ENCODE results near the gene COLEC12. TPM values are rescaled to one million over a fixed set of nuclear protein-coding genes. Genes with fewer than 3 reads are reported as not detected.
"Not testable (repeated sequence)": the region's sequence is repeated elsewhere in the genome, so short reads cannot be mapped to it uniquely, and the experiment has no call there.

Gene COLEC12
- total RNA-seq, 1 donor from 2014 or later: not detected

DNA sequence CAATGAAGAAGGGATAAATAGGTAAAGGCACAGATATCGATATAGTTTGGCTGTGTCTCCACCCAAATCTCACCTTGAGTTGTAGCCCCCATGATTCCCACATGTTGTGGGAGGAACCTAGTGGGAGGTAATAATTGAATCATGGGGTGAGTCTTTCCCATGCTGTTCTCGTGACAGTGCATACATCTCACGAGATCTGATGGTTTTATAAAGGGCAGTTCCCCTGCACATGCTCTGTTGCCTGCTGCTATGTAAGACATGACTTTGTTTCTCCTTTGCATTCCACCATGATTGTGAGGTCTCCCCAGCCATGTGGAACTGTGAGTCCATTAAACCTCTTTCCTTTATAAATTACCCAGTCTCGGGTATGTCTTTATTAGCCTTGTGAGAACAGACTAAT lies 192.4 kb downstream of the COLEC12 start:
- H3K4me1 Mint-ChIP-seq (ENCODE audit: low read depth); H3K36me3 Mint-ChIP-seq (ENCODE audit: low read depth); DNase-seq (ENCODE audit: low spot score); H3K4me3 Mint-ChIP-seq; intact Hi-C loops (cut with micrococcal nuclease); H3K27ac Mint-ChIP-seq; H3K27me3 Mint-ChIP-seq (ENCODE audit: insufficient read depth); H3K9me3 Mint-ChIP-seq: not testable (repeated sequence)

GRCh38 chr18:306608-307255 lies 193.8 kb downstream of the COLEC12 start:
- H3K27me3 Mint-ChIP-seq (ENCODE audit: insufficient read depth): peaks cover 7% of the 10 kb centered on the region
- H3K9me3 Mint-ChIP-seq: no peaks in the 10 kb centered on the region
- no peak overlapping the region for H3K27ac Mint-ChIP-seq
- no peak overlapping the region for H3K4me3 Mint-ChIP-seq
- H3K4me1 Mint-ChIP-seq (ENCODE audit: low read depth): no peaks in the 10 kb centered on the region
- intact Hi-C loops (cut with micrococcal nuclease): no loop called here
- no peaks in the 10 kb centered on the region for H3K36me3 Mint-ChIP-seq (ENCODE audit: low read depth)
- no peak for DNase-seq (ENCODE audit: low spot score)

DNA sequence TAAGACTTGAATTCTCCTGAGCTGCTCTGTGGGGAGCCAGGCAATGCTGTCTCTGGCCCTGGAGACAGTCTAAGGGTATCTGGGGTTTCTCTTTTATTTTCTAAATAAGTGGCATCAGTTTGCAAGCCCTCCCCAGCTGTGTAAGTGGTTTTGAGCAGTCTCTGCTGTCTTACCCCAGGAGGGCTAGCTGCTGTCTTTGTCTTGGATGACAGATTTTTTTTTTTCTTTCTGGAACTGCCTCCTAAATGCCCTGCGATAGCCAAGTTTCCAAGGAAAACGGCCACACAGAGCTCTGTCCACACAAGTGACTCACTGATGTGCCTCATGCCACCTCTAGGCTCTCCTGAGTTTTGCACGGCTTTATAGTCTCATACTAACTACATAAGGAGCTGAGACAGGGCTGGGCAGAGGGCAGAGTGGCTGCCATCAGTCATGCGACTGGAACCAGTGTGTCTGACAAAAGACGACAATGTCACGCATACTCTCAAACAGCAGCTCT lies 195.4 kb downstream of the COLEC12 start:
- DNase-seq (ENCODE audit: low spot score): no peak
- intact Hi-C loops (cut with micrococcal nuclease): no loop called here
- Mint-ChIP-seq H3K4me3 (no peak overlapping the region), H3K9me3 (no peaks in the 10 kb centered on the region), H3K27ac (no peak overlapping the region), H3K36me3 (ENCODE audit: low read depth) (no peaks in the 10 kb centered on the region), H3K4me1 (ENCODE audit: low read depth) (no peaks in the 10 kb centered on the region), H3K27me3 (ENCODE audit: insufficient read depth) (peaks cover 5% of the 10 kb centered on the region)

- H3K9me3 Mint-ChIP-seq: no peaks in the 10 kb centered on the region
- no peak for DNase-seq (ENCODE audit: low spot score)
- H3K36me3 Mint-ChIP-seq (ENCODE audit: low read depth): no peaks in the 10 kb centered on the region
- no peaks in the 10 kb centered on the region for H3K4me1 Mint-ChIP-seq (ENCODE audit: low read depth)
- peaks cover 5% of the 10 kb centered on the region for H3K27me3 Mint-ChIP-seq (ENCODE audit: insufficient read depth)
- intact Hi-C loops (cut with micrococcal nuclease): no loop called here
- H3K27ac Mint-ChIP-seq: no peak overlapping the region
- H3K4me3 Mint-ChIP-seq: no peak overlapping the region
Measured at GRCh38 chr18:303607-304006, 196.9 kb downstream of the COLEC12 start.

DNA sequence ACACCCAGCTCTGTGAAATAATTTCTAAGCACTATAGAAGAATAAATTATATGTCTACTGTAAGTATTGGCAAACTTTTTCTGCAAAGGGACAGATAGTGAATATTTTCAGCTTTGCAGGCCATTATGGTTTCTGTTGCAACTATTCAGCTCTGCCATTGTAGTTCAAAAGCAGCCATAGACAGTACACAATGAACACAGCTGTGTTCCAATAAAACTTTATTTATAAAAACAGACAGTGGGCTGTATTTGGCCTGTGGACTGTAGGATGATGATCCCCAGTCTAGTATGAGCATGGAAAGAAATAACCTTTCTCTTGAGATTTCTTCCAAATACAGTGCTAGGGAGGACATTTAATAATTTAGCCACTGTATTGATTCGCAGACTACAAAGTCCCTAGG lies 197.5 kb downstream of the COLEC12 start:
- Mint-ChIP-seq H3K9me3 (no peaks in the 10 kb centered on the region), H3K4me1 (ENCODE audit: low read depth) (no peaks in the 10 kb centered on the region), H3K27me3 (ENCODE audit: insufficient read depth) (peaks cover 5% of the 10 kb centered on the region), H3K4me3 (no peak overlapping the region), H3K27ac (no peak overlapping the region), H3K36me3 (ENCODE audit: low read depth) (no peaks in the 10 kb centered on the region)
- DNase-seq (ENCODE audit: low spot score): no peak
- intact Hi-C loops (cut with micrococcal nuclease): no loop called here

- no peak for DNase-seq (ENCODE audit: low spot score)
- peaks cover 7% of the 10 kb centered on the region for H3K27me3 Mint-ChIP-seq (ENCODE audit: insufficient read depth)
- H3K27ac Mint-ChIP-seq: no peak overlapping the region
- no peak overlapping the region for H3K4me3 Mint-ChIP-seq
- H3K9me3 Mint-ChIP-seq: no peaks in the 10 kb centered on the region
- no peaks in the 10 kb centered on the region for H3K4me1 Mint-ChIP-seq (ENCODE audit: low read depth)
- intact Hi-C loops (cut with micrococcal nuclease): no loop called here
- no peaks in the 10 kb centered on the region for H3K36me3 Mint-ChIP-seq (ENCODE audit: low read depth)
Measured at GRCh38 chr18:302097-302496, 198.4 kb downstream of the COLEC12 start.

GRCh38 chr18:297936-298335 lies 202.6 kb downstream of the COLEC12 start:
- no peak overlapping the region for H3K27ac Mint-ChIP-seq
- no peaks in the 10 kb centered on the region for H3K9me3 Mint-ChIP-seq
- peaks cover 8% of the 10 kb centered on the region for H3K27me3 Mint-ChIP-seq (ENCODE audit: insufficient read depth)
- intact Hi-C loops (cut with micrococcal nuclease): no loop called here
- no peaks in the 10 kb centered on the region for H3K4me1 Mint-ChIP-seq (ENCODE audit: low read depth)
- no peaks in the 10 kb centered on the region for H3K36me3 Mint-ChIP-seq (ENCODE audit: low read depth)
- no peak overlapping the region for H3K4me3 Mint-ChIP-seq
- DNase-seq (ENCODE audit: low spot score): no peak

DNA sequence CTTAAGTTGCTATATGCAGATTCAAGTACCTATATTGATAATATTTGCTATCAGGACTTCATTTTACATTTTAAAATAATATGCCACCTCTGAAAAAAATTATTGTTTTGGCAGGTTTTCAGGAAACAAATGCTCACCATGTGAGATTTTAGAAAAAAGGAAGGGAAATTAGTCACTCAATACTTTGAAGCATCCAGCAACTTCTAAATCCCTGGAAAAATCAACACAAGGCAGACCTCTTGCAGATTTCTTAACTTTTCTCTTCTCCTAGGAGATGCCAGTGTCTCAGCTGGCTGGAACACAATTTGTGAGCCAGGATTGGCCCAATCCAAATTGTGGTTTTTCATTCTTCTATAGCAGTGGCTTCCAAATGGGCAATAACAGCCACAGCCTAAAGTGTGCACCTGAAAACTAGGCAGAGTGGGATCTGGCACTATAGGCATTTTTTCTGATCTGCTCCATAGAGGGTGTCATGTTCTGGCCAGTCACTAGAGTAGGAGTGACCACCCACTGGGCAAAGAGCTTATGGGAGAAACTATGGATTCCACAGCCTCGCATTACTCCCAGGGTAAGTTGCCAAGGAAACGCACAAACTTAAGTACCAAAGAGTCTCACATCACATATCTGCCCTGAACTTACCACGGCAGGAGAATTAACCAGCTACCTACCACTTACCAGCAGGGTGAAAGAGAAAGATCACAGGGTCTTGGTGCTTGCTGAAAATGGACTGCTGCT lies 204.6 kb downstream of the COLEC12 start:
- H3K4me3 Mint-ChIP-seq: no peak overlapping the region
- H3K9me3 Mint-ChIP-seq: no peaks in the 10 kb centered on the region
- H3K27ac Mint-ChIP-seq: no peak overlapping the region
- H3K36me3 Mint-ChIP-seq (ENCODE audit: low read depth): no peaks in the 10 kb centered on the region
- intact Hi-C loops (cut with micrococcal nuclease): no loop called here
- H3K27me3 Mint-ChIP-seq (ENCODE audit: insufficient read depth): peaks cover 8% of the 10 kb centered on the region
- no peak for DNase-seq (ENCODE audit: low spot score)
- H3K4me1 Mint-ChIP-seq (ENCODE audit: low read depth): no peaks in the 10 kb centered on the region

DNA sequence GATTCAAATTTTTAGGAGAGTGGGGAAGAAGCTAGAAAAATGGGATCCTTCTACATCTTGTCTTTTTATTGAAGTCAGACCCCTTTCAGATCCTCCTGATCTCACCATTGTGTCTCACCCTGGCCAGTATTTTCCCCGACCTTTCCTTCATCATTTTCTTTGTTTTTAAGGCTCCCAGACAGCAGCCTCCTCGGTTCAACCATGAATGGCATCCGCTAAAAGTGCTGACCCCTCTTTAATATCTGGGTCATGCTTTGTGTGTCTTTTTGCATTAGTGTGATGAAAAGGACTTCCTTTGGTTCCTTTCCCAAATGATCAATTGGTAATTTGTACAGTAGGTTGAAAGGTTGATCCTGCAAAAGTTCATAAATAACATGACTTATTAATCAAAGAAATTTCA lies 205.9 kb downstream of the COLEC12 start:
- H3K36me3 Mint-ChIP-seq (ENCODE audit: low read depth): no peaks in the 10 kb centered on the region
- no peaks in the 10 kb centered on the region for H3K9me3 Mint-ChIP-seq
- peaks cover 8% of the 10 kb centered on the region for H3K27me3 Mint-ChIP-seq (ENCODE audit: insufficient read depth)
- no peak overlapping the region for H3K4me3 Mint-ChIP-seq
- intact Hi-C loops (cut with micrococcal nuclease): no loop called here
- no peaks in the 10 kb centered on the region for H3K4me1 Mint-ChIP-seq (ENCODE audit: low read depth)
- H3K27ac Mint-ChIP-seq: no peak overlapping the region
- DNase-seq (ENCODE audit: low spot score): no peak

GRCh38 chr18:293536-293935 lies 207.0 kb downstream of the COLEC12 start:
- DNase-seq (ENCODE audit: low spot score): no peak
- Mint-ChIP-seq H3K27me3 (ENCODE audit: insufficient read depth) (peaks cover 9% of the 10 kb centered on the region), H3K4me3 (no peak overlapping the region), H3K4me1 (ENCODE audit: low read depth) (no peaks in the 10 kb centered on the region), H3K9me3 (no peaks in the 10 kb centered on the region), H3K27ac (no peak overlapping the region), H3K36me3 (ENCODE audit: low read depth) (no peaks in the 10 kb centered on the region)
- intact Hi-C loops (cut with micrococcal nuclease): no loop called here

DNA sequence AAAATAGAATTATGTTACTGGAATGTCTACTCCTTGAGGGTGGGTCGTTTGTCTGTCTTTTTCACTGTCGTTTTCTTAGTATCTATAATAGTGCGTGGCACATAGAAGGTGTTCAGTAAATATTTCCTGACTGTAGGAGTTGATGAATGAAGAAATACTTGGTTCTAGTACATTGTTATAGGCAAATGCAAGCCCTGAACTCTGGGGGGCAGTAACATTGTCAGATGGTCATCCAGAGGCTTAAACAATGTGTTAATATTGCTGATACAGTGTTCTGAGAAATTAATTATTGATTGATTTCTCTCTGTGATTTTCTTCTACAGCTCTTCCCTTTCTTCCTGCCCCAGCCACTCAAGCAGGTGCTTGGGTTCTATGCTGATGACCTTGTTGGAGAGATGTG lies 208.2 kb downstream of the COLEC12 start:
- H3K27me3 Mint-ChIP-seq (ENCODE audit: insufficient read depth): peaks cover 9% of the 10 kb centered on the region
- H3K36me3 Mint-ChIP-seq (ENCODE audit: low read depth): no peaks in the 10 kb centered on the region
- H3K27ac Mint-ChIP-seq: no peak overlapping the region
- no peak overlapping the region for H3K4me3 Mint-ChIP-seq
- H3K9me3 Mint-ChIP-seq: no peaks in the 10 kb centered on the region
- DNase-seq (ENCODE audit: low spot score): no peak
- intact Hi-C loops (cut with micrococcal nuclease): no loop called here
- H3K4me1 Mint-ChIP-seq (ENCODE audit: low read depth): no peaks in the 10 kb centered on the region

GRCh38 chr18:289970-290369 lies 210.5 kb downstream of the COLEC12 start:
- DNase-seq (ENCODE audit: low spot score); intact Hi-C loops (cut with micrococcal nuclease); H3K9me3 Mint-ChIP-seq; H3K4me3 Mint-ChIP-seq; H3K27ac Mint-ChIP-seq; H3K36me3 Mint-ChIP-seq (ENCODE audit: low read depth): not testable (repeated sequence)
- Mint-ChIP-seq H3K27me3 (ENCODE audit: insufficient read depth) (peaks cover 12% of the 10 kb centered on the region), H3K4me1 (ENCODE audit: low read depth) (peaks cover 13% of the 10 kb centered on the region)

DNA sequence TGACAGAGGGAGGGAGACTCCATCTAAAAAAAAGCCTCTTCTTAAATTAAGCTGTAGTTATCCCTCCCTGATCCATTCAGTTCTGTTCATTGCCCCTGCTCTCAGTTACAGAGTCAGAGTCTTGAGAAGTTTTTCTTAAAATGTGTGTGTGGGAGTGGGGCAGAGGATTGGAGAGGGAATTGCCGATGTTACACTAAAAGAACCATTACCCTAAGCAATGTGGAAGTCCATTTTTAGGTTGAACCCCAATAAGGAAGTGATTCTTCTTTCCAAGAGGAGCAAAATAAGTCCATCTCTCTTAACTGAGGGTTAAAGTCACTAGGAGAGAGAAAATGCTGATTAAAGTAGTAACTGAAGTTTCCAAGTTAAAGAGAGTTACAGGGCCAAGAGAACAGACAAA lies 211.5 kb downstream of the COLEC12 start:
- Mint-ChIP-seq H3K27ac (no peak overlapping the region), H3K27me3 (ENCODE audit: insufficient read depth) (peaks cover 11% of the 10 kb centered on the region), H3K9me3 (no peaks in the 10 kb centered on the region), H3K4me3 (no peak overlapping the region), H3K36me3 (ENCODE audit: low read depth) (no peaks in the 10 kb centered on the region), H3K4me1 (ENCODE audit: low read depth) (peaks cover 13% of the 10 kb centered on the region)
- intact Hi-C loops (cut with micrococcal nuclease): no loop called here
- no peak for DNase-seq (ENCODE audit: low spot score)
